Esophagus (tissue), 2 donors: ENCODE measurements around the gene RPS6KA4. TPM values are rescaled to one million over a fixed set of nuclear protein-coding genes. Genes with fewer than 3 reads are reported as not detected.
A peak's percentile ranks its signal among the peaks of the same experiment; 100 is the strongest.

ENCODE experiments used
- H3K27ac ChIP-seq, 2 donors: one replicate each; pipeline ENCODE4 v1.5.1; 2013; ENCODE audit warnings: low read depth in 2 of 2, mild to moderate bottlenecking in 2 of 2, inconsistent platforms in 1 of 2, low read length in 1 of 2, moderate library complexity in 1 of 2
- H3K27me3 ChIP-seq, 2 donors: one replicate each; pipeline ENCODE4 v1.6.1; 2013; ENCODE audit warnings: low read length in 2 of 2, control low read depth in 1 of 2, mild to moderate bottlenecking in 1 of 2; ENCODE audit not compliant: insufficient read depth in 2 of 2, control insufficient read depth in 1 of 2
- H3K36me3 ChIP-seq, 2 donors: one replicate each; pipeline ENCODE4 v1.6.1; 2013; ENCODE audit warnings: low read length in 1 of 2; ENCODE audit not compliant: control insufficient read depth in 2 of 2, insufficient read depth in 2 of 2
- H3K4me1 ChIP-seq, 2 donors: one replicate each; pipeline ENCODE4 v1.6.1; 2013; ENCODE audit warnings: low read length in 1 of 2; ENCODE audit not compliant: control insufficient read depth in 2 of 2, insufficient read depth in 2 of 2
- H3K4me3 ChIP-seq, 2 donors: one replicate each; pipeline ENCODE4 v1.5.1; 2013; ENCODE audit warnings: low read length in 2 of 2, mild to moderate bottlenecking in 2 of 2, low read depth in 1 of 2, moderate library complexity in 1 of 2
- H3K9me3 ChIP-seq, 2 donors: one replicate each; pipeline ENCODE4 v1.6.1; 2013; ENCODE audit warnings: mild to moderate bottlenecking in 2 of 2, low read depth in 1 of 2, low read length in 1 of 2, moderate library complexity in 1 of 2; ENCODE audit not compliant: control insufficient read depth in 2 of 2, insufficient read depth in 1 of 2
- WGBS, 2 donors: extraction: QIAGEN DNeasy Blood & Tissue Kit; methylation state at CpG; one replicate each; pipeline ENCODE4 v1.1.7; 2013; 5-methylcytosine and 5-hydroxymethylcytosine counted together
- polyA plus RNA-seq, 2 donors: library from polyadenylated mRNA; stranded (reverse); fragments of 200-250 nt; gene quantifications; one replicate each; pipeline ENCODE4 v1.2.3, GENCODE V29; 2013
- donor health status: healthy with polysubstance abuse.
- donor health status: Bipolar disorder and iron deficiency.

Gene RPS6KA4
- polyA plus RNA-seq, 2 donors = 28.5 to 31.2 TPM

DNA sequence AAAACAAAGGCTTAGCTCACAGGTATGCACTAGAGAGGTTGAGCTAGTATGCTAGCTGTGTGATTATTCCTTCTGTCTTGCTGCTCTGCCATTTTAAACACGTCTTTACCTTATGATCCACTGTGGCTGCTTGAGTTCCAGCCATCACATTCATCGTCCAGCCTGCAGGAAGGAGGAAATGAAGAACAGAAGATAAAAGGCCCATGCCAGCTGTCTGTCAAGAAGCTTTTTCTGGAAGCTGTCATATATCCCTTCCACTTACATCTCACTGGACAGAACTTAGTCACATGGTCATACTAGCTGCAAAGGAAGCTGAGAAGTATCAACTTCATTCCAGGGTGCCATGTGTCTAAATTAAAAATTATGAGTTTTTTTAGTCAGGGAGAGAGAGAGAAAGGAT, 31.6 kb upstream of the RPS6KA4 start:
- no peaks in the 10 kb centered on the region for H3K9me3 ChIP-seq
- H3K4me3 ChIP-seq = no peak overlapping the region
- no peak overlapping the region for H3K27ac ChIP-seq
- H3K27me3 ChIP-seq = no peaks in the 10 kb centered on the region
- H3K4me1 ChIP-seq = peaks cover 0 to 24% of the 10 kb centered on the region in 2 donors
- H3K36me3 ChIP-seq = peaks cover 0 to 9% of the 10 kb centered on the region in 2 donors
- 83 to 89% methylated on average over 2 of the region's 2 CpGs for WGBS, 2 donors

DNA sequence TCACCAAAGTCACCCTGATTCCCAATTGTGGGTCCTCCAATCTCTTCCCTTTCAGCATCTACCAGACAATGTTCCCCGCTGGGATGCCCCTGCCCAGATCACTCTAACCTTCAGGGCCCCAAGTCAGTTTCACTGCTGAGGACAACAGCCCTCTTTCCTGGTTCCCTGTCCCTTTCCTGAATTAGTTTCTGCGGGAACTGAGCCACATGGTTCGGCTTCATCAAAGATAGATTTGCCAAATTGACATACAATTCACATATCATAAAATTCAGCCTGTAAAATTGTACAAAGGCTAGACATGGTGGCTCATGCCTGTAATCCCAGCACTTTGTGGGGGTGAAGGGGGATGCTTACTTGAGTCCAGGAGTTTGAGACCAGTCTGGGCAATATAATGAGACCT, 31.0 kb upstream of the RPS6KA4 start:
- H3K4me1 ChIP-seq = peaks cover 0 to 19% of the 10 kb centered on the region in 2 donors
- H3K9me3 ChIP-seq = no peaks in the 10 kb centered on the region
- H3K4me3 ChIP-seq = no peak overlapping the region
- 72 to 88% methylated on average over 3 of the region's 3 CpGs for WGBS, 2 donors
- H3K36me3 ChIP-seq = peaks cover 0 to 3% of the 10 kb centered on the region in 2 donors
- no peak overlapping the region for H3K27ac ChIP-seq
- H3K27me3 ChIP-seq = no peaks in the 10 kb centered on the region

DNA sequence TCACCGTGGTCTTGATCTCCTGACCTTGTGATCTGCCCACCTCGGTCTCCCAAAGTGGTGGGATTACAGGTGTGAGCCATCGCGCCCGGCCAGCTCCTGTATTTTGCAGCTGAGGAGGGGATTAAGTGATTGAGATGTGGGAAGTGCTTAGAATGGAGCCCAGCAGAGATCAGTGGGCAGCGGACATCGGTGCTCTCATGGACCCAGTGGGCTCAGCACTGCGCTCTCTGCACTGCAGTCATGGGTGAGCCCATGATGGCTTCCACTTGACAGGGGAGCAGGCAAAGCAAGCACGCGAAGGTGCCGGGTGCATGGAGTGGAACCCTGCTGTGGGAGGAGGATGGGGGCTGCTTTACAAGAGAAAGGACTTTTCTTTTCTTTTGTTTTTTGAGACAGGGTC, 28.1 kb upstream of the RPS6KA4 start:
- Histone ChIP-seq H3K27ac (no peak overlapping the region), H3K27me3 (no peaks in the 10 kb centered on the region), H3K4me1 (peaks cover 0 to 15% of the 10 kb centered on the region in 2 donors), H3K9me3 (no peaks in the 10 kb centered on the region), H3K36me3 (no peaks in the 10 kb centered on the region), H3K4me3 (no peak overlapping the region)
- 87 to 89% methylated on average over 11 of the region's 11 CpGs for WGBS, 2 donors

DNA sequence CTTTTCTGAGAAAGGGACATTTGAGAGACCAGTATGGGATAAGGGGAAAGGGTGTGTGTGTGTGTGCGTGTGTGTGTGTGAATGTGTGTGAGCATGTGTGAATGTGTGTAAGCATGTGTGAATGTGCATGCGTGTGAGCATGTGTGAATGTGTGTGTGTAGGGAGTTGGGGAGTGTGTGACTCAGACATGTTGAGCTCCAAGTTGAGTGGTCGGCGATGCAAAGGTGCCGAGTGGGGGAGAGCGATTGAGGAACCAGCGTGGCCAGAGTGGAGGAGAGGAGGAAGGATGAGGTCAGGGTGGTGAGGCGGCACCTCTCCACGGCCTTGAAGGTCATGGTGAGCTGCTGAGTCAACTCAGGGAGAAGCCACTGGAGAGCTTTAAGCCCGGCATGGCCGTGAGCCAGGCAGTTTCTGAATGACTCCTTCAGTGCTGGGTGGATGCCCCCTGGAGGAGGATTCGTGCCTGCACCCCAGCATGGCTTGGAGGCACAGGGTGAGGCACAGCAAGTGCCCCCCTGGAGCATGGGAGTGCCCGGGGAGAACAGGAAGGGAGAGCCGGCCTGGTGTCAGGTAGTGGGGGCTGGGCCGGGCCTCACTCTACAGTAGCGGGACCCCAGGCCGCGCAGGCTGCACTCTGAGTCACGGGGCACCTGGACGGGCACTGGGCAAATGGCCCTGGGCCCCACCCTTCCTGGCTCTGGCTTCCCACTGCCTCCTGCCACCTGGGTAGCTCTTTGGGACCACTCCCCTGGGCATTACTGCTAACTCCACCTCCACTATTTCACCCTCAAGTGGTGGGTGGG, 27.2 kb upstream of the RPS6KA4 start:
- no peaks in the 10 kb centered on the region for H3K36me3 ChIP-seq
- no peaks in the 10 kb centered on the region for H3K27me3 ChIP-seq
- H3K9me3 ChIP-seq = no peaks in the 10 kb centered on the region
- H3K4me1 ChIP-seq = peaks cover 0 to 15% of the 10 kb centered on the region in 2 donors
- peak overlapping the region; percentile 78 to 87 for H3K27ac ChIP-seq
- WGBS, 2 donors = 21 to 22% methylated on average over 15 to 20 of the region's 20 CpGs
- H3K4me3 ChIP-seq = no peak overlapping the region

DNA sequence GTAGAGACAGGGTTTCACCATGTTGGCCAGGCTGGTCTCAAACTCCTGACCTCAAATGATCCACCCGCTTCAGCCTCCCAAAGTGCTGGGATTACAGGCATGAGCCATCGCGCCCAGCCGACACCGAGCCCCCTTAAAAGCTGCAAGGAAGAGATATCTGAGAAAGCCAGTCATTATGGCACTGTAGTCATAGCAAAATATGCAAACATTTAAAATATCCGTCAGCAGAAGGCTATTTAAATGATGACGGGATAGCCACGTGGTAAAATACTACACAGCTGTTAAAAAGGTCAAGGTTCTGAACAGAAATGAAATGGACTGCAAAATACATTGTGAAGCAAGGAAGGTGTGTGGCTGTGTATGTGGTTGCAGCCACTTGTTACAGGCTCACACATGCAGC, 25.4 kb upstream of the RPS6KA4 start:
- H3K9me3 ChIP-seq = no peaks in the 10 kb centered on the region
- H3K4me3 ChIP-seq = no peak overlapping the region
- WGBS, 2 donors = 86 to 88% methylated on average over 8 of the region's 8 CpGs
- H3K27ac ChIP-seq = no peak overlapping the region
- H3K36me3 ChIP-seq = no peaks in the 10 kb centered on the region
- H3K4me1 ChIP-seq = peaks cover 0 to 15% of the 10 kb centered on the region in 2 donors
- no peaks in the 10 kb centered on the region for H3K27me3 ChIP-seq

DNA sequence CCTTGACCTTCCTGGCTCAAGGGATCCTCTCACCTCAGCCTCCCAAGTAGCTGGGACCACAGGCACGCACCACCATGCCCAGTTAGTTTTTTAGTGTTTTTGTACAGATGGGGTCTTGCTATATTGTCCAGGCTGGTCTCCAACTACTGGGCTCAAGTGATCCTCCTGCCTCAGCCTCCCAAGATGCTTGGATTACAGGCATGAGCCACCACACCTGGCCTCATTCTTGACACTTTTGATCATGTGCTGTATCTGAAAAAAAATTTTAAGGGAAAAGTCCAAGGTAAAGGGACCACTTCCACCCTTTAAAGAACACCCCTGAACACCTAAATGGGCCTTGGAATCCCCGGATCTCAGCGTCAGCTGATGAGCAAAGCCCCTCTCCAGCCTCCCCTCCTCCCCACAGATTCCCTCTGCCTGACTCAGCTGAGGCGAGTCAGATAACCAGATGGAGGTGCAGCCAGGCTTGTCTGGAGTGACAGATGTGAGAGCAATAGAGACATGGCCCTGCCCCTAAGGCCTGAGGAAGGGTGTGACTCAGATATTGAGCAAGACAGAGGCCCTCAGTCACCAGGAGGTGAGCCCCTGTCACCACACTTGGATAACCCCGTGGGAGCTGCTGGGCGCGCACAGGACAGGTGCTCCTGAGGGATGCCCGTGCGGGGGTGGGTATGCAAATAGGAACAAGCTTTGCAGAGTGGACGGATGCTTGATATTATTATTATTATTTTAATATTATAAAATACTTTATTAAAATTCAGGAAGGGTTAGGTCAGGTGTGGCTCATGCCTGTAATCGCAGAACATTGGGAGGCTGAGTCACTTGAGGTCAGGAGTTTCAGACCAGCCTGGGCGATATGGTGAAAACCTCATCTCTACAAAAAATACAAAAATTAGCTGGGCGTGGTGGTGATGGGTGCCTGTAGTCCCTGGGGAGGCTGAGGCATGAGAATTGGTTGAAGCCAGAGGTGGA, 23.9 kb upstream of the RPS6KA4 start:
- no peaks in the 10 kb centered on the region for H3K27me3 ChIP-seq
- H3K36me3 ChIP-seq = no peaks in the 10 kb centered on the region
- H3K4me1 ChIP-seq = peaks cover 0 to 15% of the 10 kb centered on the region in 2 donors
- no peak overlapping the region for H3K4me3 ChIP-seq
- no peaks in the 10 kb centered on the region for H3K9me3 ChIP-seq
- WGBS, 2 donors = 41 to 47% methylated on average over 13 of the region's 13 CpGs
- peak overlapping the region; percentile 81 to 88 for H3K27ac ChIP-seq

DNA sequence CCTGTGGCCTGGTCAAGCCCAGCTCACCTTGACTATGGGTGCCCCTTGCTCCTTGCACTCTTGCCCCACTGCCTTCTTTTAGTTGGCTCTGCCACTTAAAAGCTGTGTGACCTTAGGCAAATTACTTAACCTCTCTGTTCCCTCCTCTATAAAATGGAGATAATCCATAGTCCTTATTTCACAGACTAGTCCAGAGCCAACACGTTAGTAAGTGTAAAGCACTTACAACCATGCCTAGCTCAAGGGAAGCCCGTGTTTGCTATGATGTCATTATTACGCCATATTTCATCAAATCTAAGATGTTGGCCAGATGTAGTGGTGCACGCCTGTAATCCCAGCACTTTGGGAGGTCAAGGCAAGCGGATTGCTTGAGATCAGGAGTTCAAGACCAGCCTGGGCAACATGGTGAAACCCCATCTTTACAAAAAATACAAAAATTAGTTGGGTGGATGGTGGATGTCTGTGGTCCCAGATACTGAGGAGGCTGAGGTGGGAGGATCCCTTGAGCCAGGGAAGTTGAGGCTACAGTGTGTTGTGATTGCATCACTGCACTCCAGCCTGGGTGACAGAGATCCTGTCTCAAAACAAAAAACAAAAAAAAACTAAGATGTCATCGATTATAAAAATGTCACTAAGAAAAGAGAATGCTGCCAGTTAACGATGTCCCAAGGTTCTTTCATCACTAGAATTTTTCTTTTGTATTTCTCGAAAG, 21.3 kb upstream of the RPS6KA4 start:
- Histone ChIP-seq H3K4me3 (no peak overlapping the region), H3K27ac (no peak overlapping the region), H3K4me1 (peaks cover 0 to 12% of the 10 kb centered on the region in 2 donors), H3K27me3 (no peaks in the 10 kb centered on the region), H3K9me3 (no peaks in the 10 kb centered on the region), H3K36me3 (no peaks in the 10 kb centered on the region)
- WGBS, 2 donors = 74 to 76% methylated on average over 8 of the region's 8 CpGs

DNA sequence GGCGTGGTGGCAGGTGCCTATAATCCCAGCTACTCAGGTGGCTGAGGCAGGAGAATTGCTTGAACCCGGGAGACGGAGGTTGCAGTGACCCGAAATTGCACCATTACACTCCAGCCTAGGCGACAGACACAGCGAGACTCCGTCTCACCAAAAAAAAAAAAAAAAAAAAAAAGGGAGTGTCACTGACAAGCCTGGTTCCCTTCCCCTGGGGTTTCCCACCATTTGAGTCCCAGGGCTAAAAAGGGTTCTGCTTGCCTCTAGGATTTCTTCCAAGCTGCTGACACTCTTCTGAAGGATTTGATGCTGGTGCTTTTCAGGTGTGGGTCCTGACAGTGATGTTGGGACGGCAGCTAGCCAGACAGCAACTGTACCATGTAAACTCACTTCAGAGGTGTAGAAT, 20.2 kb upstream of the RPS6KA4 start:
- peak overlapping the region in 1 of 2 donors; percentile 23 for H3K27ac ChIP-seq
- no peaks in the 10 kb centered on the region for H3K36me3 ChIP-seq
- no peaks in the 10 kb centered on the region for H3K9me3 ChIP-seq
- H3K4me1 ChIP-seq = peaks cover 5 to 18% of the 10 kb centered on the region in 2 donors
- WGBS, 2 donors = 67 to 90% methylated on average over 8 of the region's 8 CpGs
- no peak overlapping the region for H3K4me3 ChIP-seq
- no peaks in the 10 kb centered on the region for H3K27me3 ChIP-seq

DNA sequence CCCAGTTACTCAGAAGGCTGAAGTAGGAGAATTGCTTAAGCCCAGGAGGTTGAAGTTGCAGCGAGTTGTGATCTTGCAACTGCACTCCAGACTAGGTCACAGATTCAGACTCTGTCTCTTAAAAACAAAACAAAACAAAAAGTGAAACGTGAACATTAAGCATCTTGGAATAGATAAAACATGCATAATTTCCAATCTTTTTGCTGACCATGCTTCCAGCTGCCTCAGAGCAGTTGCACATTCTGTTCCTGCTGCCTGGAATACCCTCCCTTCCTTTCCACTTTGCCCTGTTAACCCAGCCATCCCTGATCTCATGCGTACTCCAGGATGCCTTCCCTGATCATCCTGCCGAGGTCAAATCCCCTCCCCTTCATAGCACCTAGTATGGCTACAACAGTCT, 19.7 kb upstream of the RPS6KA4 start:
- Histone ChIP-seq H3K36me3 (no peaks in the 10 kb centered on the region), H3K4me3 (no peak overlapping the region), H3K4me1 (peaks cover 5 to 18% of the 10 kb centered on the region in 2 donors), H3K9me3 (no peaks in the 10 kb centered on the region), H3K27ac (peak overlapping the region in 1 of 2 donors; percentile 23), H3K27me3 (no peaks in the 10 kb centered on the region)
- WGBS, 2 donors = 57 to 65% methylated on average over 4 of the region's 4 CpGs
